Esophagus muscularis mucosa (tissue), 4 donors: ENCODE data around the gene ZC2HC1C.

Source experiments
- EP300 ChIP-seq: sonication (generic); formaldehyde crosslinking; IDR thresholded peaks from one replicate; pipeline ENCODE4 v1.6.1; 2017; ENCODE audit warnings: antibody characterized with exemption
- POLR2A ChIP-seq: fragments of 450-650 bp; IDR thresholded peaks from one replicate; pipeline ENCODE4 v1.6.1; 2017; ENCODE audit warnings: antibody characterized with exemption, moderate library complexity, mild to moderate bottlenecking, low read depth
- POLR2AphosphoS5 ChIP-seq, 2 donors: sonication (generic); formaldehyde crosslinking; IDR thresholded peaks; one replicate each; pipeline ENCODE4 v1.6.1; 2017; ENCODE audit warnings: antibody characterized with exemption in 2 of 2
- TF ChIP-seq, protein P1 (sequence below), 3 experiments: fragments of 200-600 bp in 2 of 3; fragments of 450-650 bp in 1 of 3; sonication (generic) in 2 of 3; IDR thresholded peaks; one replicate each; pipeline ENCODE4 v1.5.1; 2017 to 2019; ENCODE audit warnings: antibody characterized with exemption in 3 of 3, mild to moderate bottlenecking in 2 of 3, moderate library complexity in 1 of 3

- TF ChIP-seq, protein P1, sequence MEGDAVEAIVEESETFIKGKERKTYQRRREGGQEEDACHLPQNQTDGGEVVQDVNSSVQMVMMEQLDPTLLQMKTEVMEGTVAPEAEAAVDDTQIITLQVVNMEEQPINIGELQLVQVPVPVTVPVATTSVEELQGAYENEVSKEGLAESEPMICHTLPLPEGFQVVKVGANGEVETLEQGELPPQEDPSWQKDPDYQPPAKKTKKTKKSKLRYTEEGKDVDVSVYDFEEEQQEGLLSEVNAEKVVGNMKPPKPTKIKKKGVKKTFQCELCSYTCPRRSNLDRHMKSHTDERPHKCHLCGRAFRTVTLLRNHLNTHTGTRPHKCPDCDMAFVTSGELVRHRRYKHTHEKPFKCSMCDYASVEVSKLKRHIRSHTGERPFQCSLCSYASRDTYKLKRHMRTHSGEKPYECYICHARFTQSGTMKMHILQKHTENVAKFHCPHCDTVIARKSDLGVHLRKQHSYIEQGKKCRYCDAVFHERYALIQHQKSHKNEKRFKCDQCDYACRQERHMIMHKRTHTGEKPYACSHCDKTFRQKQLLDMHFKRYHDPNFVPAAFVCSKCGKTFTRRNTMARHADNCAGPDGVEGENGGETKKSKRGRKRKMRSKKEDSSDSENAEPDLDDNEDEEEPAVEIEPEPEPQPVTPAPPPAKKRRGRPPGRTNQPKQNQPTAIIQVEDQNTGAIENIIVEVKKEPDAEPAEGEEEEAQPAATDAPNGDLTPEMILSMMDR (IDR thresholded peaks at IDR 0.05): no peak
- TF ChIP-seq POLR2A: no peak
- TF ChIP-seq EP300: no peak
- no peak for TF ChIP-seq POLR2AphosphoS5 (IDR thresholded peaks at IDR 0.05)
Observed at GRCh38 chr14:75042035-75042434, 27.4 kb upstream of the ZC2HC1C start.
